ENCODE measurements around the gene SPOCK3. TPM values are rescaled to one million over a fixed set of nuclear protein-coding genes. Genes with fewer than 3 reads are reported as not detected.

Gene SPOCK3
- total RNA-seq, 4 donors from 2014 or later, result not detected

- intact Hi-C loops (cut with DNase I; ENCODE audit: low total_unique reads), result no loop called here
- TF ChIP-seq POLR2A (IDR thresholded peaks at IDR 0.05), result no peak
- TF ChIP-seq, protein P1, sequence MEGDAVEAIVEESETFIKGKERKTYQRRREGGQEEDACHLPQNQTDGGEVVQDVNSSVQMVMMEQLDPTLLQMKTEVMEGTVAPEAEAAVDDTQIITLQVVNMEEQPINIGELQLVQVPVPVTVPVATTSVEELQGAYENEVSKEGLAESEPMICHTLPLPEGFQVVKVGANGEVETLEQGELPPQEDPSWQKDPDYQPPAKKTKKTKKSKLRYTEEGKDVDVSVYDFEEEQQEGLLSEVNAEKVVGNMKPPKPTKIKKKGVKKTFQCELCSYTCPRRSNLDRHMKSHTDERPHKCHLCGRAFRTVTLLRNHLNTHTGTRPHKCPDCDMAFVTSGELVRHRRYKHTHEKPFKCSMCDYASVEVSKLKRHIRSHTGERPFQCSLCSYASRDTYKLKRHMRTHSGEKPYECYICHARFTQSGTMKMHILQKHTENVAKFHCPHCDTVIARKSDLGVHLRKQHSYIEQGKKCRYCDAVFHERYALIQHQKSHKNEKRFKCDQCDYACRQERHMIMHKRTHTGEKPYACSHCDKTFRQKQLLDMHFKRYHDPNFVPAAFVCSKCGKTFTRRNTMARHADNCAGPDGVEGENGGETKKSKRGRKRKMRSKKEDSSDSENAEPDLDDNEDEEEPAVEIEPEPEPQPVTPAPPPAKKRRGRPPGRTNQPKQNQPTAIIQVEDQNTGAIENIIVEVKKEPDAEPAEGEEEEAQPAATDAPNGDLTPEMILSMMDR (IDR thresholded peaks at IDR 0.05), result no peak
- DNase-seq (ENCODE audit: low spot score in 2 of 2), result no peak
- H3K4me3 ChIP-seq (ENCODE audit: low read depth, poor library complexity, severe bottlenecking), result no peak overlapping the region
- 76 to 84% methylated on average over 4 of the region's 4 CpGs for WGBS, 2 donors
Measured at GRCh38 chr4:166839615-166840251, 394.6 kb downstream of the SPOCK3 start.

DNA sequence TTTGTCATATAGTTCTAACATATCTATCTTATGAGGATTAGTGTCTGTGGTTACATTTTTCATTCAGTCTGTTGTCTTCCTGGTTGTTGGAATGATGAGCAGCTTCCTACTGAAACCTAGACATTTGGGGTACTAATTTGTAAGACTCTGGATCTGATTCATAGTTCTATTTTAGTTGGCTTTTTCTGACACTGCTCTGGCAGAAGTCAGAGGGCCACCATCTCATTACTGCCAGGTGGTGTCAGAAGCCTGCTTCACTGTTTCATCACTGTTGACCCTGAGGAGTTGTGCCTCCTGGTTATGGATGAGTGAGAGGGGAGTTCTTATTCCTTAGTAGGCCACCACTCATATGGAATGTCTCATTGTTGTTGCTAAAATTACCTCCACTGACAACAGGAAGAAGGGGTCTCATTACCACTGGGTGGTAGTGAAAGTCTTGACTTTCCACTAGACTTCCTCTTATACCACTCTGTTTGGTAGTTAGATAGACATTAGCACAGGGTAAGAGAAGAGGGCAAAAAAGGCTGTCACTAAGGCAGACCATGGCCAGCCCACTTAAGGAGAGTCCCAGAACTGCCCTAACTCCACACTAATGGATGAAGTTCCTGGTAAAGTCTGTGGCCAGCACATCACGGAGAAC is 395.2 kb downstream of the SPOCK3 start:
- 97 to 100% methylated on average over 1 of the region's 1 CpG for WGBS, 2 donors
- no peak overlapping the region for H3K4me3 ChIP-seq (ENCODE audit: low read depth, poor library complexity, severe bottlenecking)
- no peak for DNase-seq (ENCODE audit: low spot score in 2 of 2)
- intact Hi-C loops (cut with DNase I; ENCODE audit: low total_unique reads), result no loop called here
- TF ChIP-seq, protein P1 (IDR thresholded peaks at IDR 0.05), result no peak
- no peak for TF ChIP-seq POLR2A (IDR thresholded peaks at IDR 0.05)

DNA sequence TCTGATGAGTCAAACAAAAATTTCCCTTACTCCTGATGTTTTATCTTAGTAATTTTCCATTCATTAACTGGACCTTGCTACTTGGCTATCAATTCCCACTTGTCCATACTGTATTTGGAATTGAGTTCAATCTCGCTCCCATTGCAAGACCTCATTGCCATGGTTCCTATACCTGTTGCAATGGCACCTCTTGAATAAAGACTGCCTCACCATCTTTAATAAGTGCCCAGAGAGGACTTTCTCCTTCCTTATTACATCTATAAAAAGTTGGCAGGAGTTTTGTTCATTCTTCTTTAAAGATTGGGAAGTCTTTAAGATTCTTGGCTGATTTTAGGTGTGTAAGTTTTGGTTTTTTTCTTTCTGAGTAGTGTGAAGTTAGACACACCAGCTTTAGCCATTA is 397.4 kb downstream of the SPOCK3 start:
- no peak overlapping the region for H3K4me3 ChIP-seq (ENCODE audit: low read depth, poor library complexity, severe bottlenecking)
- TF ChIP-seq, protein P1 (IDR thresholded peaks at IDR 0.05), result no peak
- no peak for TF ChIP-seq POLR2A (IDR thresholded peaks at IDR 0.05)
- WGBS, 2 donors, result 86 to 96% methylated on average over 1 of the region's 1 CpG
- DNase-seq (ENCODE audit: low spot score in 2 of 2), result no peak
- intact Hi-C loops (cut with DNase I; ENCODE audit: low total_unique reads), result no loop called here

GRCh38 chr4:166827629-166828028 is 406.7 kb downstream of the SPOCK3 start:
- 74 to 75% methylated on average over 1 of the region's 1 CpG for WGBS, 2 donors

GRCh38 chr4:166827167-166827566 is 407.1 kb downstream of the SPOCK3 start:
- TF ChIP-seq, protein P1 (IDR thresholded peaks at IDR 0.05), result no peak
- TF ChIP-seq POLR2A (IDR thresholded peaks at IDR 0.05), result no peak
- intact Hi-C loops (cut with DNase I; ENCODE audit: low total_unique reads), result no loop called here
- DNase-seq (ENCODE audit: low spot score in 2 of 2), result no peak
- WGBS, 2 donors, result 61 to 69% methylated on average over 1 of the region's 1 CpG
- no peak overlapping the region for H3K4me3 ChIP-seq (ENCODE audit: low read depth, poor library complexity, severe bottlenecking)

More at GRCh38 chr4:166827629-166828028, 406.7 kb downstream of the SPOCK3 start:
- intact Hi-C loops (cut with DNase I; ENCODE audit: low total_unique reads), result no loop called here
- no peak overlapping the region for H3K4me3 ChIP-seq (ENCODE audit: low read depth, poor library complexity, severe bottlenecking)
- no peak for TF ChIP-seq POLR2A (IDR thresholded peaks at IDR 0.05)
- TF ChIP-seq, protein P1 (IDR thresholded peaks at IDR 0.05), result no peak
- DNase-seq (ENCODE audit: low spot score in 2 of 2), result no peak
